Trophoblast cell (in vitro differentiated cells and primary cell): Measurements from ENCODE around the gene DICER1.

ENCODE experiments used
- DNase-seq, 2 donors: peaks; one replicate each; pipeline ENCODE4 v3.0.0-alpha.2; 2016
- H2AFZ ChIP-seq: 2 replicates; pipeline ENCODE4 v1.6.1; 2013; ENCODE audit warnings: low read length, moderate library complexity, mild to moderate bottlenecking; ENCODE audit not compliant: insufficient read depth, poor library complexity
- H2AK5ac ChIP-seq: 2 replicates; pipeline ENCODE4 v1.6.1; 2013; ENCODE audit warnings: mild to moderate bottlenecking, low read length
- H2BK120ac ChIP-seq: 2 replicates; pipeline ENCODE4 v1.6.1; 2013; ENCODE audit warnings: low read length, mild to moderate bottlenecking, moderate library complexity; ENCODE audit not compliant: insufficient read depth, poor library complexity
- H2BK12ac ChIP-seq: 2 replicates; pipeline ENCODE4 v1.6.1; 2013; ENCODE audit warnings: mild to moderate bottlenecking, low read length, moderate library complexity
- H2BK5ac ChIP-seq: 2 replicates; pipeline ENCODE4 v1.6.1; 2013; ENCODE audit warnings: low read length, low read depth, moderate library complexity, mild to moderate bottlenecking; ENCODE audit not compliant: poor library complexity
- H3K14ac ChIP-seq: 2 replicates; pipeline ENCODE4 v1.6.1; 2013; ENCODE audit warnings: mild to moderate bottlenecking, low read length
- H3K18ac ChIP-seq: 2 replicates; pipeline ENCODE4 v1.6.1; 2013; ENCODE audit warnings: mild to moderate bottlenecking, low read length
- H3K23ac ChIP-seq: 2 replicates; pipeline ENCODE4 v1.6.1; 2013; ENCODE audit warnings: low read length
- H3K27ac ChIP-seq: 2 replicates; pipeline ENCODE4 v1.5.1; 2013; ENCODE audit warnings: low read depth, mild to moderate bottlenecking, inconsistent platforms, low read length, moderate library complexity
- H3K27me3 ChIP-seq: 2 replicates; pipeline ENCODE4 v1.6.1; 2013; ENCODE audit warnings: inconsistent platforms, mild to moderate bottlenecking, low read length, moderate library complexity; ENCODE audit not compliant: insufficient read depth
- H3K36me3 ChIP-seq, 2 experiments: 1 replicate in 1 of 2; 2 replicates in 1 of 2; pipeline ENCODE4 v1.6.1; 2013; ENCODE audit warnings: low read length in 2 of 2, mild to moderate bottlenecking in 2 of 2, moderate library complexity in 1 of 2; ENCODE audit not compliant: insufficient read depth in 2 of 2, control insufficient read depth in 1 of 2
- H3K4ac ChIP-seq: 2 replicates; pipeline ENCODE4 v1.6.1; 2013; ENCODE audit warnings: low read depth, mild to moderate bottlenecking, low read length, moderate library complexity
- H3K4me1 ChIP-seq, 2 experiments: 1 replicate in 1 of 2; 2 replicates in 1 of 2; pipeline ENCODE4 v1.6.1; 2013; ENCODE audit warnings: low read length in 2 of 2, mild to moderate bottlenecking in 2 of 2, moderate library complexity in 1 of 2; ENCODE audit not compliant: insufficient read depth in 2 of 2, control insufficient read depth in 1 of 2
- H3K4me2 ChIP-seq: 2 replicates; pipeline ENCODE4 v1.6.1; 2013; ENCODE audit warnings: inconsistent platforms, mild to moderate bottlenecking, low read length, moderate library complexity
- H3K4me3 ChIP-seq: 2 replicates; pipeline ENCODE4 v1.5.1; 2013; ENCODE audit warnings: mild to moderate bottlenecking, low read depth, low read length, inconsistent platforms
- H3K79me1 ChIP-seq: one replicate; pipeline ENCODE4 v1.6.1; 2013; ENCODE audit warnings: low read length
- H3K79me2 ChIP-seq: 2 replicates; pipeline ENCODE4 v1.6.1; 2013; ENCODE audit warnings: low read length, mild to moderate bottlenecking; ENCODE audit not compliant: control insufficient read depth, insufficient read depth, poor library complexity
- H3K9ac ChIP-seq: 2 replicates; pipeline ENCODE4 v1.6.1; 2013; ENCODE audit warnings: mild to moderate bottlenecking, low read length
- H3K9me3 ChIP-seq: 2 replicates; pipeline ENCODE4 v1.6.1; 2013; ENCODE audit warnings: low read depth, mild to moderate bottlenecking, control low read depth, inconsistent platforms, low read length; ENCODE audit not compliant: insufficient read depth
- H4K12ac ChIP-seq: 2 replicates; pipeline ENCODE4 v1.6.1; 2013; ENCODE audit warnings: low read depth, mild to moderate bottlenecking, low read length, moderate library complexity
- H4K8ac ChIP-seq: 2 replicates; pipeline ENCODE4 v1.6.1; 2013; ENCODE audit warnings: low read depth, mild to moderate bottlenecking, low read length, moderate library complexity
- H4K91ac ChIP-seq: one replicate; pipeline ENCODE4 v1.6.1; 2013; ENCODE audit warnings: low read depth, mild to moderate bottlenecking, low read length, moderate library complexity
- WGBS: extraction: QIAGEN DNeasy Blood & Tissue Kit; methylation state at CpG from one replicate; pipeline ENCODE4 v1.1.7; 2013; ENCODE audit warnings: missing lambda C conversion rate; ENCODE audit not compliant: insufficient read length, insufficient coverage; ENCODE audit errors: extremely low coverage; 5-methylcytosine and 5-hydroxymethylcytosine counted together

DICER1 gene

GRCh38 chr14:95200404-95200803 lies 43.1 kb upstream of the DICER1 start:
- no peak overlapping the region for H3K4ac ChIP-seq
- H2BK12ac ChIP-seq, result no peak overlapping the region
- H4K91ac ChIP-seq, result no peak overlapping the region
- no peaks in the 10 kb centered on the region for H3K79me2 ChIP-seq
- no peak overlapping the region for H2BK120ac ChIP-seq
- peak overlapping the region; percentile 9 for H2AK5ac ChIP-seq
- H4K8ac ChIP-seq, result no peak overlapping the region
- DNase-seq, result no peak
- peak overlapping the region; percentile 11 for H3K18ac ChIP-seq
- no peak overlapping the region for H4K12ac ChIP-seq
- H3K9me3 ChIP-seq, result peaks cover 6% of the 10 kb centered on the region
- peaks cover 13 to 15% of the 10 kb centered on the region in 2 experiments for H3K4me1 ChIP-seq
- H2BK5ac ChIP-seq, result no peak overlapping the region
- H3K36me3 ChIP-seq, result peaks cover 0 to 8% of the 10 kb centered on the region in 2 experiments
- no peak overlapping the region for H3K27ac ChIP-seq
- no peak overlapping the region for H3K9ac ChIP-seq
- no peak overlapping the region for H2AFZ ChIP-seq
- no peak overlapping the region for H3K14ac ChIP-seq
- H3K79me1 ChIP-seq, result peaks cover 4% of the 10 kb centered on the region
- H3K4me2 ChIP-seq, result no peak overlapping the region
- H3K4me3 ChIP-seq, result no peak overlapping the region
- no CpG with 5 or more reads among the region's 7 CpGs for WGBS
- no peaks in the 10 kb centered on the region for H3K27me3 ChIP-seq
- no peak overlapping the region for H3K23ac ChIP-seq

- H4K12ac ChIP-seq, result no peak overlapping the region
- no peak overlapping the region for H2AFZ ChIP-seq
- DNase-seq, result no peak
- no peak overlapping the region for H2AK5ac ChIP-seq
- peaks cover 0 to 8% of the 10 kb centered on the region in 2 experiments for H3K36me3 ChIP-seq
- no peak overlapping the region for H3K9ac ChIP-seq
- WGBS, result no CpG with 5 or more reads among the region's 8 CpGs
- H3K27ac ChIP-seq, result no peak overlapping the region
- no peaks in the 10 kb centered on the region for H3K27me3 ChIP-seq
- no peak overlapping the region for H3K4ac ChIP-seq
- no peak overlapping the region for H3K4me2 ChIP-seq
- no peak overlapping the region for H2BK5ac ChIP-seq
- H3K14ac ChIP-seq, result no peak overlapping the region
- no peak overlapping the region for H4K8ac ChIP-seq
- peaks cover 6% of the 10 kb centered on the region for H3K79me1 ChIP-seq
- no peak overlapping the region for H4K91ac ChIP-seq
- no peaks in the 10 kb centered on the region for H3K79me2 ChIP-seq
- peaks cover 19 to 21% of the 10 kb centered on the region in 2 experiments for H3K4me1 ChIP-seq
- H3K4me3 ChIP-seq, result no peak overlapping the region
- H2BK12ac ChIP-seq, result peak overlapping the region; percentile 37
- no peak overlapping the region for H3K18ac ChIP-seq
- H3K23ac ChIP-seq, result no peak overlapping the region
- no peak overlapping the region for H2BK120ac ChIP-seq
- H3K9me3 ChIP-seq, result peaks cover 6% of the 10 kb centered on the region
Measured at GRCh38 chr14:95199298-95199983, 42.1 kb upstream of the DICER1 start.

- no peak overlapping the region for H3K4me2 ChIP-seq
- peak overlapping the region; percentile 8 for H4K8ac ChIP-seq
- no peak overlapping the region for H3K4ac ChIP-seq
- peaks cover 6% of the 10 kb centered on the region for H3K79me1 ChIP-seq
- H3K9ac ChIP-seq, result no peak overlapping the region
- no peak overlapping the region for H2AFZ ChIP-seq
- no CpG with 5 or more reads among the region's 9 CpGs for WGBS
- H2BK12ac ChIP-seq, result peak overlapping the region; percentile 66
- peaks cover 19 to 22% of the 10 kb centered on the region in 2 experiments for H3K4me1 ChIP-seq
- peak overlapping the region; percentile 67 for H4K91ac ChIP-seq
- no peak overlapping the region for H3K23ac ChIP-seq
- H2AK5ac ChIP-seq, result peak overlapping the region; percentile 4
- H3K27me3 ChIP-seq, result no peaks in the 10 kb centered on the region
- H3K18ac ChIP-seq, result no peak overlapping the region
- no peaks in the 10 kb centered on the region for H3K79me2 ChIP-seq
- no peak overlapping the region for H3K4me3 ChIP-seq
- no peak for DNase-seq
- H4K12ac ChIP-seq, result no peak overlapping the region
- H3K9me3 ChIP-seq, result peaks cover 2% of the 10 kb centered on the region
- H3K27ac ChIP-seq, result no peak overlapping the region
- H2BK5ac ChIP-seq, result no peak overlapping the region
- H3K14ac ChIP-seq, result peak overlapping the region; percentile 12
- peaks cover 0 to 2% of the 10 kb centered on the region in 2 experiments for H3K36me3 ChIP-seq
- peak overlapping the region; percentile 12 for H2BK120ac ChIP-seq
Measured at GRCh38 chr14:95198320-95198719, 41.0 kb upstream of the DICER1 start.

GRCh38 chr14:95197551-95197950 lies 40.2 kb upstream of the DICER1 start:
- no peak overlapping the region for H2BK12ac ChIP-seq
- no peaks in the 10 kb centered on the region for H3K36me3 ChIP-seq
- no peak overlapping the region for H3K9ac ChIP-seq
- no peaks in the 10 kb centered on the region for H3K79me2 ChIP-seq
- H3K9me3 ChIP-seq, result peaks cover 2% of the 10 kb centered on the region
- peaks cover 6% of the 10 kb centered on the region for H3K79me1 ChIP-seq
- H3K23ac ChIP-seq, result no peak overlapping the region
- H3K4me1 ChIP-seq, result peaks cover 19 to 24% of the 10 kb centered on the region in 2 experiments
- H3K27ac ChIP-seq, result peak overlapping the region; percentile 66
- WGBS, result no CpG with 5 or more reads among the region's 8 CpGs
- no peak overlapping the region for H2BK5ac ChIP-seq
- peak; percentile 92 to 98 for DNase-seq
- no peak overlapping the region for H2AK5ac ChIP-seq
- H3K4me2 ChIP-seq, result peak overlapping the region; percentile 47
- H3K18ac ChIP-seq, result no peak overlapping the region
- no peak overlapping the region for H3K14ac ChIP-seq
- no peak overlapping the region for H4K8ac ChIP-seq
- no peak overlapping the region for H4K12ac ChIP-seq
- H2AFZ ChIP-seq, result no peak overlapping the region
- no peak overlapping the region for H3K4ac ChIP-seq
- H3K4me3 ChIP-seq, result no peak overlapping the region
- no peaks in the 10 kb centered on the region for H3K27me3 ChIP-seq
- H2BK120ac ChIP-seq, result no peak overlapping the region
- H4K91ac ChIP-seq, result no peak overlapping the region
